Stimulated activated CD8-positive, alpha-beta memory T cell treated with anti-CD3 and anti-CD28 coated beads, Interleukin-4, amount 100 ng/mL, for 1 hour (primary cell): ENCODE data around the gene PEX14.

ENCODE experiments used
- DNase-seq, 2 donors: peaks; one replicate each; pipeline ENCODE4 v3.0.0-alpha.2; 2020; ENCODE audit warnings: low read depth in 2 of 2, low spot score in 1 of 2

PEX14 gene

DNA sequence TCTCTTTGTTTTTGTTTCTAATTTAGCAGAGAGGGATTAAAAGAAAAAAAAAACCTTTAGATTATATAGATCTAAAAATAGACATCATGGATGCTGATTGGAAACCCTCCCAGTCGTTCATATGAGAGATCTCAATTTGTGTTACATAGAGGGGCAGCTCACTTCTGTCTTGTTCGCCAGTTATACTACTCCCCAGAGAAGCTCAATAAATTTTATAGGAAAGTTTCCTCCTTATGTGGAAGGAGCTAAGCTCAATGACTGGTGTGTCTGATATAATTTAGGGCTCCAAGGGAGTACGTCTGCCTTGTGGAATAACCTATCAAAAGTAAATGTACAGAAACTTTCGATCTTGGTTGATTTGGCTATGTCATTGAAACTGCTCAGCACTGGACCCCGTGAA is 117.6 kb downstream of the PEX14 start:
- no peak for DNase-seq

- no peak for DNase-seq
Observed at GRCh38 chr1:10593750-10594149, 119.0 kb downstream of the PEX14 start.

DNA sequence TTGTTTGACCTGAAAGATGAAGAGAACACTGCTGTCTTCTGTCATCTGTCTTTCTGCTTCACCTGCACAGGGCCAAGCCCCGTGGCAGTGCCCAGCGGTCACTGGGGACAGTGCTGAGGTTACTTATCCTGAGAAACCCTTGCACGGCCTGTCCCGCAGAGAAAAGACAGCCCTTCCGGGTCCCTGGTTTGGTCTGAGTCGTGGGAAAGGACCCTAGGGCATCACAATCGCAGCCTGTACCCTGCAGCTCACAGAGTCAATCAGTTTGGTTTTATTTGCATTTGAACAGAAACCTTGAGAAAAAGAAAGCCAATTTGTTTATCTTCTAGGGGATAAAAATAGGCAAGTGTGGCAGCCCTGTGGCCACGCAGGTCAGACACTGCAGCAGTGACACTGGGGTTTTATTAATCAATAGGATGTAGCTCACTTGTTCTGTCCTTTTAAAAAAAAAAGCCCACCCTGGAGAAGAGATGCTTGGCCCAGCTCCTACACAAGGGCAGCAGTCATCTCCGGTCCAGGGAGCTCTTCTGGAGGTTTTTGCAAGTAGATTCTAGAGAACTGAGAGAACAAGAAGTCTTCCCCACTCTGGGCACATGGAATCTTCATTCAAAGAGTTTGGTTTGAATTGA is 120.0 kb downstream of the PEX14 start:
- no peak for DNase-seq

- no peak for DNase-seq
Observed at GRCh38 chr1:10596780-10597179, 122.0 kb downstream of the PEX14 start.

DNA sequence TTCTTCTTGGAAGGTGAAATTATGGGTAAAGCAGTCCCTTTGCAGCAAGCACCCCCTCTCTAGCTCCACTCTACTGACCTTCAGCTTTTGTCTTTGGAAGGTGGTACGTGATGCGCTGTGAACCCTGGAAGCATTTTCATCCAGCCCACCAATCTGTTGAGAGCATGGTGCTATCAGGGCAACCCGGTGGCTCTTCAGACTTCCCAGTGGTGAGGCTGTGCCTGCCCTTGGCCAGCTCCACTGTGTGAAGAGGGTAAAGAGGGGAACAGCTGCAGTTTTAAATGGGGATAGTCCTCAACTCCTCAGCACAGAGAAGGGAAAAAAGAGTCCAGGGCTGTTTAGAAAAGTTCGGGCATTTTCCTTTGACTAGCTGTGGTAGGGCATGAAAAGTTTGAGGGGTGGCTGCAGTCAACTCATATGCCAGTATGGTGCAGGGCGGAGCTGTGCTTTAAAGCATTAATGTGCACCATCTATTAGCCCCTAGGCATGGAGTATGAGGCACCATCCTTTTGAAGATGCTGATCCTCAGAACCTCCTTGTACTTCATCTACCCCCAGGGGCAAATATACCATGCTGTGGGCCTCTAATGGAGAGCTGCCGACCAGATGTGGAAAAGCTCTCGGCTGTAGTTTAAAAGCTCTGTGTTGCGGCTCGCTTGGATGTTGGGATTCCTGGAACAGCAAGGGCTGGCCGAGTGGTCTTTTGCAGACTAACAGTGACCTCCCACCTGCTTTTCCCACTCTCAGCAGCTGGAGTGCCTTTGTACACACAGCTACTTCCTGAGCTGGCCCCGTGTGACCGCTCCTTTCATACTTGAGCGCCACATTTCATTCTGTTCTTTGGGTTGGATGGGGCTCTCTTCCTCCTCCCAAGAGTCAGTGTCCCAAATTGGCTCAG is 123.0 kb downstream of the PEX14 start:
- DNase-seq, result no peak

- DNase-seq, result no peak
Observed at GRCh38 chr1:10598389-10598702, 123.6 kb downstream of the PEX14 start.

DNA sequence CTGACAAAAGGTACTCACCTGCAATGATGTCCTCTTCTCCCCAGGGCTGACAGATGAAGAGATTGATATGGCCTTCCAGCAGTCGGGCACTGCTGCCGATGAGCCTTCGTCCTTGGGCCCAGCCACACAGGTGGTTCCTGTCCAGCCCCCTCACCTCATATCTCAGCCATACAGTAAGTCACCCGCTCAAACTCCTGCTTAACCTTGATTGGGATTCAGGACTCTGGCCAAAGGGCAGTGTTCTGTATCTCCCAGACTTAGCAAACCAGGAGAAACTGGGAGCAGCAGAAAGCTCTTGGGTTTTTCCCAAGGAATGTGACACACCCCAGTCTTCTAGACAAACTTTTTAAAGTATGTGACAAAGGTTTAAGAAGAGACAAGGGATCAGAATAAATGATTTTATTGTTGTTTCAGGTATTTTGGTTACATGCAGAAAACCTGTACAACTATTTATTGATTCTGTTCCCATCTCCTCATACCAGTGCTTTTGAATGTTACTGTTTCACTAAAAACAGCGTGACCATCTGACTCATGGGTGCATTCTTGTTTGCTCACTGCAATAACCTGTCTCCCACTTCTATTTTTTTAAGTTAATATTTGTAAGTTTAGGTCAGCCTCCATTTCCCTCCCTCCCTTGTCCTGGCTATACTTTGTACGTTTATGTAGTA is 124.6 kb downstream of the PEX14 start:
- no peak for DNase-seq

DNA sequence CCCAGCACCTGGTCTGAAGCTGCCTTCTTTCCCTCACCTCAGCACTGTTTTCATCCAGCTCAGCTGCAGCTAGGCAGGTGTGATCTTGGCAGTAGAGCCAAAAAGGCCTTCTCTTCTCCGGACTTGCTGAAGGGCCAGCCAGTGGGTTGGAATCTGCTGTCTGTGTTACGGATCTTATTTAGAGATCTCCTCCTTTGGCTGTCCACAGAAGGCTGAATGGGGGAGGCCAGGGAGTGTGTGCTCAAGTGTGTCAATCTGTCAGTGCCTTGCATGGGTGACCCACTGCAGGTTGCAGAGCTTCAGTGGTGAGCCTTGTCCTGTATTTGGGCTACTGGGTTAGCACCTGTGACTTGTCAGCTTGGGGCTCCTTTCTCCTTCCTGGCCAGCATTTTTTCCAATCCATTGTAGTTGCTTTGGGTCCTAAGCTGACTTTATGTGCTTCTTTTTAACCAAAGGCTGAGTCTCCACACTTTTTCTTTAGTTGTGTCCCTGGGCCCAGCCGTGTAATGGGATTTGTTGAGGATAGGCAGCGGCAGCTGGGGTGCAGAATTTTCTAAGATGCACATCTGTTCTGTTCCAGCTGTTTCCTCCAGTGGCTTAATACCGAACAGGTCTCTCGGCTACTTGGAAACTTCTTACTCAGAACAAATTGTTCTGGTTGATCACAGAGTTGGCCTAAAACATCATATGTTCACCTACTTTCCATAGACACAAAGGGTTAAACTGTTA is 126.8 kb downstream of the PEX14 start:
- no peak for DNase-seq

GRCh38 chr1:10602936-10603335 is 128.2 kb downstream of the PEX14 start:
- DNase-seq, result no peak

- no peak for DNase-seq
Observed at GRCh38 chr1:10604966-10605365, 130.2 kb downstream of the PEX14 start.

- no peak for DNase-seq
Observed at GRCh38 chr1:10606064-10606463, 131.3 kb downstream of the PEX14 start.

DNA sequence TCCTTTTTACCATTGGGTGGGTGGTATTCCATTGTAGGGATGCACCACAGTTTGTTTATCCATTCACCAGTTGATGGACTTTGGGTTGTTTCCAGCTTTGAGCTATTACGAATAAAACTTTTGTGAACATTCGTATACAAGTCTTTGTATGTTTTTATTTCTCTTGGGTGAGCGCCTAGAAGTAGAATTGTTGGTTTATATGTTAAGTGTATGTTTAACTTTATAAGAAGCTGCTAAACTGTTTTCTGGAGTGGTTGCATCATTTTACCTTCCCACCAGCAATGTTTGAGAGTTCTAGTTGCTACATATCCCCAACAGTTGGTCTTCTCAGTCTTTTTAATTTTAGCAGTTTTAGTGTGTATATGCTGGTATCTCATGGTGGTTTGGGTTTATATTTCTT is 132.5 kb downstream of the PEX14 start:
- DNase-seq, result no peak

GRCh38 chr1:10608690-10609089 is 133.9 kb downstream of the PEX14 start:
- DNase-seq, result no peak

DNA sequence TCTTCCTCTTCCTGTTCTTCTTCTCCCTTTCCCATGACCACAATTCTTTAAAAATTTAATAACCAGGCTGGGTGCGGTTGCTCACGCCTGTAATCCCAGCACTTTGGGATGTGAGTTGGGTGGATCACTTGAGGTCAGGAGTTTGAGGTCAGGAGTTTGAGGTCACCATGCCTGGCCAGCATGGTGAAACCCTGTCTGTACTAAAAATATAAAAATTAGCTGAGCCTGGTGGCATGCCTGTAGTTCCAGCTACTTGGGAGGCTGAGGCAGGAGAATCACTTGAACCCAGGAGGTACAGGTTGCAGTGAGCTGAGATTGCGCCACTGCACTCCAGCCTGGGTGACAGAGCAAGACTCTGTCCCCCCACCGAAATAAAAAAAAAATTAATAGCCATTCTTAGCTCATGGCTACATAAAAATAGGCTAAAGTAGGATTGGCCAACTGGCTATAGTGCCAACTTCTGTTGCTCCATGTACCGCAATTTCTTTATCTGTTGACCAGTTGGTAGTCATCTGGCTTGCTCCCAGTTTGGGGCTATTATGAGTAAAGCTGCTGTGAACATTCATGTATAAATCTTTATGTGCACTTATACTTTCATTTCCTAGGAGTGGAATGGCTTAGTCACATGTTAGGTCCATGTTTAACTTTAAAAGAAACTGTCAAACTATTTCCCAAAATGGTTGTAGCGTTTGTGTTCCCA is 136.3 kb downstream of the PEX14 start:
- DNase-seq, result no peak

GRCh38 chr1:10612436-10613160 is 137.8 kb downstream of the PEX14 start:
- no peak for DNase-seq

- no peak for DNase-seq
Observed at GRCh38 chr1:10613340-10613739, 138.6 kb downstream of the PEX14 start.

GRCh38 chr1:10613861-10614260 is 139.1 kb downstream of the PEX14 start:
- DNase-seq, result no peak

- no peak for DNase-seq
Observed at GRCh38 chr1:10614377-10615225, 139.9 kb downstream of the PEX14 start.

GRCh38 chr1:10615332-10615731 is 140.6 kb downstream of the PEX14 start:
- DNase-seq, result no peak
